Liver (tissue), 9 donors: ENCODE results near the gene GP1BB. TPM values are rescaled to one million over a fixed set of nuclear protein-coding genes. Genes with fewer than 3 reads are reported as not detected.

Experiments
- DNase-seq: peaks from one replicate; pipeline ENCODE4 v3.0.0-alpha.2; 2017; ENCODE audit warnings: low spot score
- H3K27ac ChIP-seq, 2 donors: one replicate each; pipeline ENCODE4 v1.7.0; 2013; ENCODE audit warnings: inconsistent platforms in 2 of 2, low read length in 2 of 2, control low read depth in 1 of 2, low read depth in 1 of 2, mild to moderate bottlenecking in 1 of 2
- H3K27me3 ChIP-seq, 4 donors: one replicate each; pipeline versions ENCODE4 v1.6.1 to v1.7.0; 2013; ENCODE audit warnings: low read length in 3 of 4, inconsistent platforms in 1 of 4, mild to moderate bottlenecking in 1 of 4, moderate library complexity in 1 of 4; ENCODE audit not compliant: control insufficient read depth in 4 of 4, insufficient read depth in 4 of 4
- H3K36me3 ChIP-seq, 4 donors: one replicate each; pipeline versions ENCODE4 v1.6.1 to v1.7.0; 2013; ENCODE audit warnings: low read length in 3 of 4, mild to moderate bottlenecking in 3 of 4, low read depth in 1 of 4, moderate library complexity in 1 of 4; ENCODE audit not compliant: control insufficient read depth in 4 of 4, insufficient read depth in 3 of 4
- H3K4me1 ChIP-seq, 4 donors: one replicate each; pipeline versions ENCODE4 v1.6.1 to v1.7.0; 2013; ENCODE audit warnings: low read length in 3 of 4, mild to moderate bottlenecking in 3 of 4, moderate library complexity in 1 of 4; ENCODE audit not compliant: control insufficient read depth in 4 of 4, insufficient read depth in 4 of 4
- H3K4me3 ChIP-seq, 3 donors: one replicate each; pipeline versions ENCODE4 v1.6.1 to v1.7.0; 2013; ENCODE audit warnings: low read length in 3 of 3, control low read depth in 1 of 3, low read depth in 1 of 3, mild to moderate bottlenecking in 1 of 3
- H3K9ac ChIP-seq, 2 donors: one replicate each; pipeline ENCODE4 v1.7.0; 2013; ENCODE audit warnings: low read length in 2 of 2, mild to moderate bottlenecking in 2 of 2, moderate library complexity in 2 of 2, control low read depth in 1 of 2, low read depth in 1 of 2
- H3K9me3 ChIP-seq, 4 donors: one replicate each; pipeline versions ENCODE4 v1.6.1 to v1.7.0; 2013; ENCODE audit warnings: low read length in 3 of 4; ENCODE audit not compliant: control insufficient read depth in 4 of 4
- ATF3 ChIP-seq: IDR thresholded peaks from 2 replicates; pipeline ENCODE4 v1.6.1; 2016; ENCODE audit warnings: antibody characterized with exemption
- CTCF ChIP-seq: fragments of 150-350 bp; IDR thresholded peaks from 2 replicates; pipeline ENCODE4 v1.5.1; 2017; ENCODE audit warnings: improper control_type of control experiment, low read depth, low read length; ENCODE audit not compliant: missing input control
- EGR1 ChIP-seq, 2 donors: IDR thresholded peaks; 2 replicates each; pipeline ENCODE4 v1.6.1; 2016 to 2018; ENCODE audit warnings: antibody characterized with exemption in 2 of 2, low read depth in 2 of 2
- FOXA1 ChIP-seq: IDR thresholded peaks from 2 replicates; pipeline ENCODE4 v1.6.1; 2016; ENCODE audit warnings: antibody characterized with exemption
- FOXA2 ChIP-seq: IDR thresholded peaks from 2 replicates; pipeline ENCODE4 v1.6.1; 2016; ENCODE audit warnings: antibody characterized with exemption
- GABPA ChIP-seq, 2 donors: IDR thresholded peaks in 1 of 2; conservative IDR thresholded peaks in 1 of 2; 2 replicates each; pipeline ENCODE4 v1.6.1; 2016; ENCODE audit warnings: antibody characterized with exemption in 2 of 2, mild to moderate bottlenecking in 1 of 2, moderate library complexity in 1 of 2
- HNF4A ChIP-seq, 2 donors: conservative IDR thresholded peaks; 2 replicates each; pipeline ENCODE4 v1.6.1; 2016; ENCODE audit warnings: antibody characterized with exemption in 2 of 2, mild to moderate bottlenecking in 2 of 2
- HNF4G ChIP-seq: IDR thresholded peaks from 2 replicates; pipeline ENCODE4 v1.6.1; 2016; ENCODE audit warnings: antibody characterized with exemption
- JUND ChIP-seq, 2 donors: IDR thresholded peaks; 2 replicates each; pipeline ENCODE4 v1.6.1; 2016; ENCODE audit warnings: antibody characterized with exemption in 2 of 2
- NR2F2 ChIP-seq: IDR thresholded peaks from 2 replicates; pipeline ENCODE4 v1.6.1; 2016; ENCODE audit warnings: antibody characterized with exemption
- RAD21 ChIP-seq, 2 donors: IDR thresholded peaks; 2 replicates each; pipeline ENCODE4 v1.6.1; 2016; ENCODE audit warnings: antibody characterized with exemption in 2 of 2, mild to moderate bottlenecking in 2 of 2
- RXRA ChIP-seq, 2 donors: IDR thresholded peaks; 2 replicates each; pipeline ENCODE4 v1.6.1; 2017 to 2018; ENCODE audit warnings: antibody characterized with exemption in 2 of 2, mild to moderate bottlenecking in 1 of 2
- SP1 ChIP-seq: IDR thresholded peaks from 2 replicates; pipeline ENCODE4 v1.6.1; 2018; ENCODE audit warnings: antibody characterized with exemption, mild to moderate bottlenecking
- TAF1 ChIP-seq: conservative IDR thresholded peaks from 2 replicates; pipeline ENCODE4 v1.6.1; 2016; ENCODE audit warnings: antibody characterized with exemption, mild to moderate bottlenecking
- YY1 ChIP-seq: IDR thresholded peaks from 2 replicates; pipeline ENCODE4 v1.6.1; 2016; ENCODE audit warnings: antibody characterized with exemption, mild to moderate bottlenecking
- ZBTB33 ChIP-seq: IDR thresholded peaks from 2 replicates; pipeline ENCODE4 v1.6.1; 2016; ENCODE audit warnings: antibody characterized with exemption
- WGBS: extraction: QIAGEN DNeasy Blood & Tissue Kit; methylation state at CpG from one replicate; pipeline ENCODE4 v1.1.7; 2013; 5-methylcytosine and 5-hydroxymethylcytosine counted together
- polyA plus RNA-seq, 2 donors: library from polyadenylated mRNA; stranded (reverse) in 1 of 2; unstranded in 1 of 2; fragments of 200-250 nt in 1 of 2; fragments of >200 nt in 1 of 2; fragmentation: Nextera tagmentation in 1 of 2; extraction: Ambion mirVana in 1 of 2; gene quantifications; one replicate each; pipeline versions ENCODE4 v1.2.1 to v1.2.3, GENCODE V29; 2013 to 2015
- total RNA-seq, 2 donors: library from RNA; depleted of rRNA; stranded (reverse); fragments of >200 nt; gene quantifications; one replicate each; pipeline ENCODE4 v1.2.3, GENCODE V29; 2014
- TF ChIP-seq, protein P1 (sequence below): IDR thresholded peaks from 2 replicates; pipeline ENCODE4 v1.6.1; 2016; ENCODE audit warnings: antibody characterized with exemption
- TF ChIP-seq, protein P2 (sequence below): IDR thresholded peaks from 2 replicates; pipeline ENCODE4 v1.6.1; 2016; ENCODE audit warnings: antibody characterized with exemption, mild to moderate bottlenecking
- donor health status: healthy.
- donor health status: healthy.
- donor health status: healthy.
- donor health status: healthy.
- donor health status: healthy.

Gene GP1BB
- total and polyA plus RNA-seq, 4 donors = 0.38 to 5.7 (median 0.51) TPM; not detected in 1

DNA sequence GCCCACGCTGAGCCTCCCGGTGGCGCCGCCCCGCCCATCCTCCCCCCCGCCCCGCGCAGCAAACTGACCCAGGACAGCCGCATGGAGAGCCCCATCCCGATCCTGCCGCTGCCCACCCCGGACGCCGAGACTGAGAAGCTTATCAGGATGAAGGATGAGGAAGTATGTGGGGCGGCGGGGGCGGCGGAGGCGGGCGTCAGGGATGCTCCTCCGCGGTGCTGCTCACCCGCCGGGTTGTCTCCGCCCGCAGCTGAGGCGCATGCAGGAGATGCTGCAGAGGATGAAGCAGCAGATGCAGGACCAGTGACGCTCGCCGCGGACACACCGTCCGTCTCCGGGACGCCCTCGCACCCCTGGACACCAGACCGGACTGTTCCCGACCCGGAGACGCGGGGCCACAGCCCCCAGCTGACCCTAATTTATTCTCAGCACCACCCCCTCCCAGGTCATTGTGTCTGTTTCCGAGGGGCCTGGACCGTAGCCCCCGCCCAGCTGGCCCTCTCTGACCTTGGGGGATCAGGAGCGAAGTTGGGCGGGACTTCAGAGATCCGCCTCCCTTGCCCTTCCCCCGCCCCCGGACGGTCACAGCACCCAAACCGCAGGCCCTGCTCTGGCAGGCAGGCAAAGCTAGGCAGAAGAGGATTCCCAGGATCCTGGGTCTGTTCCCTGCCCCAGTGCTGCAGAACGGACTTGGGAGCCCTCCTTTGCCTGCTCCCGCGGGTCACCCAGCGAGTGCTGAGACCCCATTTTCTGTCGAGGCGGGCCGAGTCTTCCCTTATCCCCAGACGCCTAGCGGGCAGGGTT lies 959 bp upstream of the GP1BB start:
- Histone ChIP-seq H3K36me3 (no peaks in the 10 kb centered on the region), H3K9me3 (no peaks in the 10 kb centered on the region), H3K9ac (no peak overlapping the region), H3K4me3 (no peak overlapping the region), H3K27ac (no peak overlapping the region), H3K4me1 (peaks cover 19 to 37% (median 29%) of the 10 kb centered on the region in 4 donors), H3K27me3 (peaks cover 0 to 8% (median 5%) of the 10 kb centered on the region in 4 donors)
- 27% methylated on average over 60 of the region's 60 CpGs for WGBS
- no peak for DNase-seq
- no peak for TF ChIP-seq CTCF
- TF ChIP-seq FOXA2 = no peak
- TF ChIP-seq SP1 = no peak
- no peak for TF ChIP-seq RXRA (IDR thresholded peaks at IDR 0.05)
- no peak for TF ChIP-seq TAF1
- TF ChIP-seq, protein P1, sequence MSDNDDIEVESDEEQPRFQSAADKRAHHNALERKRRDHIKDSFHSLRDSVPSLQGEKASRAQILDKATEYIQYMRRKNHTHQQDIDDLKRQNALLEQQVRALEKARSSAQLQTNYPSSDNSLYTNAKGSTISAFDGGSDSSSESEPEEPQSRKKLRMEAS = no peak
- TF ChIP-seq, protein P2, sequence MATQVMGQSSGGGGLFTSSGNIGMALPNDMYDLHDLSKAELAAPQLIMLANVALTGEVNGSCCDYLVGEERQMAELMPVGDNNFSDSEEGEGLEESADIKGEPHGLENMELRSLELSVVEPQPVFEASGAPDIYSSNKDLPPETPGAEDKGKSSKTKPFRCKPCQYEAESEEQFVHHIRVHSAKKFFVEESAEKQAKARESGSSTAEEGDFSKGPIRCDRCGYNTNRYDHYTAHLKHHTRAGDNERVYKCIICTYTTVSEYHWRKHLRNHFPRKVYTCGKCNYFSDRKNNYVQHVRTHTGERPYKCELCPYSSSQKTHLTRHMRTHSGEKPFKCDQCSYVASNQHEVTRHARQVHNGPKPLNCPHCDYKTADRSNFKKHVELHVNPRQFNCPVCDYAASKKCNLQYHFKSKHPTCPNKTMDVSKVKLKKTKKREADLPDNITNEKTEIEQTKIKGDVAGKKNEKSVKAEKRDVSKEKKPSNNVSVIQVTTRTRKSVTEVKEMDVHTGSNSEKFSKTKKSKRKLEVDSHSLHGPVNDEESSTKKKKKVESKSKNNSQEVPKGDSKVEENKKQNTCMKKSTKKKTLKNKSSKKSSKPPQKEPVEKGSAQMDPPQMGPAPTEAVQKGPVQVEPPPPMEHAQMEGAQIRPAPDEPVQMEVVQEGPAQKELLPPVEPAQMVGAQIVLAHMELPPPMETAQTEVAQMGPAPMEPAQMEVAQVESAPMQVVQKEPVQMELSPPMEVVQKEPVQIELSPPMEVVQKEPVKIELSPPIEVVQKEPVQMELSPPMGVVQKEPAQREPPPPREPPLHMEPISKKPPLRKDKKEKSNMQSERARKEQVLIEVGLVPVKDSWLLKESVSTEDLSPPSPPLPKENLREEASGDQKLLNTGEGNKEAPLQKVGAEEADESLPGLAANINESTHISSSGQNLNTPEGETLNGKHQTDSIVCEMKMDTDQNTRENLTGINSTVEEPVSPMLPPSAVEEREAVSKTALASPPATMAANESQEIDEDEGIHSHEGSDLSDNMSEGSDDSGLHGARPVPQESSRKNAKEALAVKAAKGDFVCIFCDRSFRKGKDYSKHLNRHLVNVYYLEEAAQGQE = no peak
- TF ChIP-seq YY1 = no peak
- TF ChIP-seq EGR1 (IDR thresholded peaks at IDR 0.05; ENCODE audit: low read depth in 2 of 2) = no peak
- TF ChIP-seq RAD21 (IDR thresholded peaks at IDR 0.05) = no peak
- no peak for TF ChIP-seq ZBTB33
- TF ChIP-seq NR2F2 = no peak
- TF ChIP-seq ATF3 = no peak
- TF ChIP-seq GABPA (IDR thresholded peaks at IDR 0.05 in 1 of 2, conservative IDR thresholded peaks at IDR 0.05 in 1 of 2) = no peak
- TF ChIP-seq JUND (IDR thresholded peaks at IDR 0.05) = no peak
- no peak for TF ChIP-seq HNF4G
- TF ChIP-seq FOXA1 = no peak
- no peak for TF ChIP-seq HNF4A (conservative IDR thresholded peaks at IDR 0.05)
